K562 (cell line): Measurements from ENCODE around the gene UBXN6. TPM values are rescaled to one million over a fixed set of nuclear protein-coding genes. Genes with fewer than 3 reads are reported as not detected.

Experiments
- CEBPB ChIP-seq: fragments of 450-650 bp; IDR thresholded peaks from 2 replicates; pipeline ENCODE4 v1.6.1; 2016; ENCODE audit warnings: missing genetic modification characterization, missing compliant biosample characterization
- HMG20A ChIP-seq: fragments of 450-650 bp; formaldehyde crosslinking; conservative IDR thresholded peaks from 2 replicates; pipeline ENCODE4 v1.4.0; 2020; ENCODE audit warnings: mild to moderate bottlenecking, mixed read lengths
- KDM1A ChIP-seq, 2 experiments: fragments of 450-650 bp; IDR thresholded peaks; 2 replicates each; pipeline ENCODE4 v1.6.1; 2016; ENCODE audit warnings: mild to moderate bottlenecking in 2 of 2
- NEUROD1 ChIP-seq: fragments of 150-350 bp; IDR thresholded peaks from 2 replicates; pipeline ENCODE4 v1.6.1; 2014; ENCODE audit warnings: borderline replicate concordance, low read length, low read depth; ENCODE audit not compliant: partially characterized antibody
- NR2C2 ChIP-seq, 2 experiments: fragments of 200-800 bp in 1 of 2; sonication (Bioruptor generic) in 1 of 2; sonication (generic) in 1 of 2; formaldehyde crosslinking in 1 of 2; IDR thresholded peaks; 2 replicates each; pipeline versions ENCODE4 v1.6.1 to v1.8.0; 2016 to 2022; ENCODE audit warnings: mild to moderate bottlenecking in 1 of 2, missing compliant biosample characterization in 1 of 2, missing genetic modification characterization in 1 of 2, missing genetic modification reagents in 1 of 2
- PHTF2 ChIP-seq: fragments of 250-450 bp; sonication (Bioruptor Pico); IDR thresholded peaks from 2 replicates; pipeline ENCODE4 v1.5.0; 2021; ENCODE audit warnings: mild to moderate bottlenecking
- SAFB2 ChIP-seq: fragments of 200-400 bp; formaldehyde crosslinking; IDR thresholded peaks from 2 replicates; pipeline ENCODE4 v1.6.1; 2018; ENCODE audit warnings: borderline replicate concordance, low read length, low read depth, moderate library complexity; ENCODE audit not compliant: severe bottlenecking
- SMARCA4 ChIP-seq: fragments of 450-650 bp; IDR thresholded peaks from 2 replicates; pipeline ENCODE4 v1.6.1; 2016
- TRIM24 ChIP-seq, 2 experiments: fragments of 450-650 bp; IDR thresholded peaks; 2 replicates each; pipeline ENCODE4 v1.6.1; 2016
- ZC3H8 ChIP-seq: fragments of 450-650 bp; IDR thresholded peaks from 2 replicates; pipeline ENCODE4 v1.6.1; 2017
- ZKSCAN3 ChIP-seq: fragments of 250-450 bp; sonication (Bioruptor Pico); IDR thresholded peaks from 2 replicates; pipeline ENCODE4 v1.4.0; 2020
- ZNF699 ChIP-seq: fragments of 250-450 bp; sonication (Bioruptor Pico); IDR thresholded peaks from 2 replicates; pipeline ENCODE4 v1.8.0; 2021; ENCODE audit warnings: mild to moderate bottlenecking, moderate library complexity; ENCODE audit not compliant: insufficient replicate concordance
- polyA plus RNA-seq, 8 experiments: library from polyadenylated mRNA; depleted of rRNA in 4 of 8; stranded (reverse) in 5 of 8; unstranded in 3 of 8; fragments of >200 nt; fragmentation: Nextera tagmentation in 2 of 8; fragmentation: Illumina TruSeq in 1 of 8; extraction: Ambion mirVana in 2 of 8; extraction: Trizol in 1 of 8; gene quantifications; 2 replicates each; pipeline versions ENCODE4 v1.2.1 to v1.2.3, GENCODE V29; 2011 to 2014; ENCODE audit warnings: inconsistent platforms in 1 of 8, missing spikeins in 1 of 8
- total RNA-seq, 7 experiments: library from RNA; depleted of rRNA in 6 of 7; stranded (reverse); fragments of >200 nt in 6 of 7; fragmentation: Illumina TruSeq in 2 of 7; extraction: Trizol in 2 of 7; gene quantifications; 2 replicates each; pipeline versions ENCODE4 v1.2.1 to v1.2.3, GENCODE V29; 2011 to 2021; ENCODE audit warnings: low replicate concordance in 1 of 7
- TF ChIP-seq, protein P1 (sequence below): fragments of 450-650 bp; IDR thresholded peaks from 2 replicates; pipeline ENCODE4 v1.6.1; 2016; ENCODE audit warnings: mild to moderate bottlenecking
- TF ChIP-seq, protein P2 (sequence below): fragments of 250-450 bp; sonication (Bioruptor Pico); IDR thresholded peaks from 2 replicates; pipeline ENCODE4 v1.5.0; 2021; ENCODE audit warnings: mild to moderate bottlenecking, borderline replicate concordance
- TF ChIP-seq, protein P3 (sequence below): fragments of 150-350 bp; conservative IDR thresholded peaks from 2 replicates; pipeline ENCODE4 v1.6.1; 2014; ENCODE audit warnings: low read length
- TF ChIP-seq, protein P4 (sequence below): fragments of 450-650 bp; IDR thresholded peaks from 2 replicates; pipeline ENCODE4 v1.6.1; 2016; ENCODE audit warnings: low read depth, mild to moderate bottlenecking, moderate library complexity
- TF ChIP-seq, protein P5 (sequence below): sonication (generic); formaldehyde crosslinking; IDR thresholded peaks from 2 replicates; pipeline ENCODE4 v1.8.1; 2022; ENCODE audit warnings: missing genetic modification reagents

The UBXN6 gene
- total and polyA plus RNA-seq, 9 of the 15 experiments (the other 6 are each of a cell fraction or from before 2014, with no cell fraction given), result 0.48 to 90.2 (median 29.5) TPM

DNA sequence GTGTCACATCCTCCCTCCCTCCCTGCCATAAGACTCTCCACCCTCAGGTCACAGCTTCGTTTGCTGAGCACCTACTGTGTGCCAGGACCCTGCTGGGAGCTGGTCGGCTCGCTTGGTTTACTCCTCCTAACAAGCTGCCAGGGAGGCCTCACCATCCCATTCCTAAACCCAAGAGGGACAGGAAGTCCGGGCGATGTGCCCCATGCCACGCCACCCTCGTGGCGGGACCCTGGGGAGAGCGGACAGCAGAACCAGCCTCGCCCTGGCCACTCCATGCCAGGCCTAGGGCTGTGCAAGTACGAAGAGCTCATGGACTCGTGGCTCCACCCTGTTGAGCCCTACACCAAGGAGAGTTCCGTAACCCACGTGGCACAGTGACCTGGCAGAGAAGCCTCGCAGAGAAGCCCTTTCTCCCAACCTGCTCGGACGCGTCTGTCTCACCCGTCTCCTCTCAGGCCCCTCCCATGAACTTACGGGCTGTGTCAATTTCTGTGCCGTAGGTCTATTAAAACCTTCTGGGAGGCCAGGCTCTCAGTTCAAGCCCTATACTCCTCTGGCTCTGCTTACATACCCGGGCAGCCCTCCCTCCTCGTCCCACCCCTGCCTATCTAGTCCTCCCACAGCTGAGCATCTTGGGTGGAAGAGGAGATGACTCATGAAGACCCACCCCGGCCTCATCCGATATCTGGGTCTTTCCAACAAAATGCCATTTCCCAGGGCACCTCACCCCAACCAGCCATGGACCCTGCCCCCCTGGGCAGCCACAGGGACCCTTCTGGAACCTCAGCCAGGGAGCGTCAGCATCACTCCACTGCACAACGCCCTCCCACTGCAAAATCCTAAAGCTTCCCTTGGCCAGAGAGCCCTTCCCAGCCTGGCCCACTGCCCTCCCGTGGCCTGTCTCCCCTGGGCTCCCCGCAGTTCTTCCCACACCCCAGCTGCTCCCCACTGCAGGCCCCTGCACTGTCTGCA lies 2.6 kb downstream of the UBXN6 start (continued):
- TF ChIP-seq, protein P1, sequence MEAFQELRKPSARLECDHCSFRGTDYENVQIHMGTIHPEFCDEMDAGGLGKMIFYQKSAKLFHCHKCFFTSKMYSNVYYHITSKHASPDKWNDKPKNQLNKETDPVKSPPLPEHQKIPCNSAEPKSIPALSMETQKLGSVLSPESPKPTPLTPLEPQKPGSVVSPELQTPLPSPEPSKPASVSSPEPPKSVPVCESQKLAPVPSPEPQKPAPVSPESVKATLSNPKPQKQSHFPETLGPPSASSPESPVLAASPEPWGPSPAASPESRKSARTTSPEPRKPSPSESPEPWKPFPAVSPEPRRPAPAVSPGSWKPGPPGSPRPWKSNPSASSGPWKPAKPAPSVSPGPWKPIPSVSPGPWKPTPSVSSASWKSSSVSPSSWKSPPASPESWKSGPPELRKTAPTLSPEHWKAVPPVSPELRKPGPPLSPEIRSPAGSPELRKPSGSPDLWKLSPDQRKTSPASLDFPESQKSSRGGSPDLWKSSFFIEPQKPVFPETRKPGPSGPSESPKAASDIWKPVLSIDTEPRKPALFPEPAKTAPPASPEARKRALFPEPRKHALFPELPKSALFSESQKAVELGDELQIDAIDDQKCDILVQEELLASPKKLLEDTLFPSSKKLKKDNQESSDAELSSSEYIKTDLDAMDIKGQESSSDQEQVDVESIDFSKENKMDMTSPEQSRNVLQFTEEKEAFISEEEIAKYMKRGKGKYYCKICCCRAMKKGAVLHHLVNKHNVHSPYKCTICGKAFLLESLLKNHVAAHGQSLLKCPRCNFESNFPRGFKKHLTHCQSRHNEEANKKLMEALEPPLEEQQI, result no peak
- TF ChIP-seq SAFB2, result no peak
- TF ChIP-seq NEUROD1, result no peak
- no peak for TF ChIP-seq HMG20A
- TF ChIP-seq, protein P2, sequence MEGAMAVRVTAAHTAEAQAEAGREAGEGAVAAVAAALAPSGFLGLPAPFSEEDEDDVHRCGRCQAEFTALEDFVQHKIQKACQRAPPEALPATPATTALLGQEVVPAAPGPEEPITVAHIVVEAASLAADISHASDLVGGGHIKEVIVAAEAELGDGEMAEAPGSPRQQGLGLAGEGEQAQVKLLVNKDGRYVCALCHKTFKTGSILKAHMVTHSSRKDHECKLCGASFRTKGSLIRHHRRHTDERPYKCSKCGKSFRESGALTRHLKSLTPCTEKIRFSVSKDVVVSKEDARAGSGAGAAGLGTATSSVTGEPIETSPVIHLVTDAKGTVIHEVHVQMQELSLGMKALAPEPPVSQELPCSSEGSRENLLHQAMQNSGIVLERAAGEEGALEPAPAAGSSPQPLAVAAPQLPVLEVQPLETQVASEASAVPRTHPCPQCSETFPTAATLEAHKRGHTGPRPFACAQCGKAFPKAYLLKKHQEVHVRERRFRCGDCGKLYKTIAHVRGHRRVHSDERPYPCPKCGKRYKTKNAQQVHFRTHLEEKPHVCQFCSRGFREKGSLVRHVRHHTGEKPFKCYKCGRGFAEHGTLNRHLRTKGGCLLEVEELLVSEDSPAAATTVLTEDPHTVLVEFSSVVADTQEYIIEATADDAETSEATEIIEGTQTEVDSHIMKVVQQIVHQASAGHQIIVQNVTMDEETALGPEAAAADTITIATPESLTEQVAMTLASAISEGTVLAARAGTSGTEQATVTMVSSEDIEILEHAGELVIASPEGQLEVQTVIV, result no peak
- TF ChIP-seq TRIM24 (IDR thresholded peaks at IDR 0.05), result peak in 1 of 2 experiments; percentile 44; a peak in 2 of 4 replicates
- TF ChIP-seq CEBPB (tag), result no peak
- peak in 1 of 2 experiments; percentile 19; a peak in 1 of 4 replicates for TF ChIP-seq KDM1A (IDR thresholded peaks at IDR 0.05)
- TF ChIP-seq NR2C2 (CRISPR knock-in tag; IDR thresholded peaks at IDR 0.05), result no peak
- TF ChIP-seq NR2C2 (tag; IDR thresholded peaks at IDR 0.05), result no peak
- no peak for TF ChIP-seq PHTF2 (CRISPR knock-in tag)
- TF ChIP-seq SMARCA4, result peak; percentile 81
- TF ChIP-seq ZKSCAN3, result no peak
- TF ChIP-seq, protein P3, sequence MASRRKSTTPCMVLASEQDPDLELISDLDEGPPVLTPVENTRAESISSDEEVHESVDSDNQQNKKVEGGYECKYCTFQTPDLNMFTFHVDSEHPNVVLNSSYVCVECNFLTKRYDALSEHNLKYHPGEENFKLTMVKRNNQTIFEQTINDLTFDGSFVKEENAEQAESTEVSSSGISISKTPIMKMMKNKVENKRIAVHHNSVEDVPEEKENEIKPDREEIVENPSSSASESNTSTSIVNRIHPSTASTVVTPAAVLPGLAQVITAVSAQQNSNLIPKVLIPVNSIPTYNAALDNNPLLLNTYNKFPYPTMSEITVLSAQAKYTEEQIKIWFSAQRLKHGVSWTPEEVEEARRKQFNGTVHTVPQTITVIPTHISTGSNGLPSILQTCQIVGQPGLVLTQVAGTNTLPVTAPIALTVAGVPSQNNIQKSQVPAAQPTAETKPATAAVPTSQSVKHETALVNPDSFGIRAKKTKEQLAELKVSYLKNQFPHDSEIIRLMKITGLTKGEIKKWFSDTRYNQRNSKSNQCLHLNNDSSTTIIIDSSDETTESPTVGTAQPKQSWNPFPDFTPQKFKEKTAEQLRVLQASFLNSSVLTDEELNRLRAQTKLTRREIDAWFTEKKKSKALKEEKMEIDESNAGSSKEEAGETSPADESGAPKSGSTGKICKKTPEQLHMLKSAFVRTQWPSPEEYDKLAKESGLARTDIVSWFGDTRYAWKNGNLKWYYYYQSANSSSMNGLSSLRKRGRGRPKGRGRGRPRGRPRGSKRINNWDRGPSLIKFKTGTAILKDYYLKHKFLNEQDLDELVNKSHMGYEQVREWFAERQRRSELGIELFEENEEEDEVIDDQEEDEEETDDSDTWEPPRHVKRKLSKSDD, result no peak
- TF ChIP-seq, protein P4, sequence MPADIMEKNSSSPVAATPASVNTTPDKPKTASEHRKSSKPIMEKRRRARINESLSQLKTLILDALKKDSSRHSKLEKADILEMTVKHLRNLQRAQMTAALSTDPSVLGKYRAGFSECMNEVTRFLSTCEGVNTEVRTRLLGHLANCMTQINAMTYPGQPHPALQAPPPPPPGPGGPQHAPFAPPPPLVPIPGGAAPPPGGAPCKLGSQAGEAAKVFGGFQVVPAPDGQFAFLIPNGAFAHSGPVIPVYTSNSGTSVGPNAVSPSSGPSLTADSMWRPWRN, result no peak
- TF ChIP-seq ZC3H8, result no peak
- TF ChIP-seq, protein P5, sequence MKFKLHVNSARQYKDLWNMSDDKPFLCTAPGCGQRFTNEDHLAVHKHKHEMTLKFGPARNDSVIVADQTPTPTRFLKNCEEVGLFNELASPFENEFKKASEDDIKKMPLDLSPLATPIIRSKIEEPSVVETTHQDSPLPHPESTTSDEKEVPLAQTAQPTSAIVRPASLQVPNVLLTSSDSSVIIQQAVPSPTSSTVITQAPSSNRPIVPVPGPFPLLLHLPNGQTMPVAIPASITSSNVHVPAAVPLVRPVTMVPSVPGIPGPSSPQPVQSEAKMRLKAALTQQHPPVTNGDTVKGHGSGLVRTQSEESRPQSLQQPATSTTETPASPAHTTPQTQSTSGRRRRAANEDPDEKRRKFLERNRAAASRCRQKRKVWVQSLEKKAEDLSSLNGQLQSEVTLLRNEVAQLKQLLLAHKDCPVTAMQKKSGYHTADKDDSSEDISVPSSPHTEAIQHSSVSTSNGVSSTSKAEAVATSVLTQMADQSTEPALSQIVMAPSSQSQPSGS (CRISPR knock-in tag), result no peak
- TF ChIP-seq ZNF699 (CRISPR knock-in tag), result no peak
